ENCODE results near the gene RALB. TPM values are rescaled to one million over a fixed set of nuclear protein-coding genes. Genes with fewer than 3 reads are reported as not detected.

RALB gene
- polyA plus RNA-seq, 1 of the 3 experiments (the other 2 are of a cell fraction) = 37.2 TPM

DNA sequence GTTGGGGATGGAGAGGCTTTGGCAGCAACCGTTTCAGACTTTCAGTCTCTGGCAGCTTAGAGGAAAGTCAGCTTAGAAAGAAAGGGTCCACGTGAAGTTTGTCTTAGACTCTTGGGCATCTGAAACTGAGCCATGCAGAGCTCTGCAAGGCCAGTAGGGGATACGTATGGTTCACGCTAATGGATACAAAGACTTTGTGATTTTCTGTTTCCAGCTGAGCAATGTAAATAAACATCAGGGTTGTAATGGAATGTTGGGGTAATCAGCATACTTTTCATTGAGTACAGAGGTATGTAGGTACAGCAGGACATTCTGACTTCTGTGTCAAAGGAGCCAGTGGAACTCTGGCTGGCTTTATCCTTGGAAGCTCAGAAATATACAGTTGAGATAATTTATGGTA lies 31.0 kb downstream of the RALB start:
- no peak overlapping the region for H2AFZ ChIP-seq (ENCODE audit: low read depth)
- H3K4me3 ChIP-seq (ENCODE audit: low read depth in 2 of 2, low read length in 1 of 2) = no peak overlapping the region
- no peaks in the 10 kb centered on the region for H4K20me1 ChIP-seq (ENCODE audit: insufficient read depth)
- H3K27me3 ChIP-seq (ENCODE audit: insufficient read depth) = no peaks in the 10 kb centered on the region
- no peaks in the 10 kb centered on the region for H3K9me3 ChIP-seq
- no peak for DNase-seq
- no peak overlapping the region for H3K4me2 ChIP-seq
- H3K27ac ChIP-seq (ENCODE audit: low read depth in 2 of 2, low read length in 1 of 2) = no peak overlapping the region
- H3K9me2 ChIP-seq = no peaks in the 10 kb centered on the region
- ChIA-PET POLR2A (no interaction called here), CTCF (interaction anchor here (1.0 to 1.9 kb wide), 5 partner anchors 10 to 173 kb away, joined by 3 to 14 read pairs (median 3); no protein-coding TSS in a partner anchor)
- peaks cover 6 to 15% of the 10 kb centered on the region in 2 experiments for H3K36me3 ChIP-seq (replicated peaks in 1 of 2; ENCODE audit: control insufficient read depth in 1 of 2, insufficient read depth in 2 of 2, low read length in 1 of 2)
- no peak overlapping the region for H3K9ac ChIP-seq
- peaks cover 7% of the 10 kb centered on the region for H3F3A ChIP-seq (replicated peaks; ENCODE audit: insufficient read depth)
- TF ChIP-seq, protein P1, sequence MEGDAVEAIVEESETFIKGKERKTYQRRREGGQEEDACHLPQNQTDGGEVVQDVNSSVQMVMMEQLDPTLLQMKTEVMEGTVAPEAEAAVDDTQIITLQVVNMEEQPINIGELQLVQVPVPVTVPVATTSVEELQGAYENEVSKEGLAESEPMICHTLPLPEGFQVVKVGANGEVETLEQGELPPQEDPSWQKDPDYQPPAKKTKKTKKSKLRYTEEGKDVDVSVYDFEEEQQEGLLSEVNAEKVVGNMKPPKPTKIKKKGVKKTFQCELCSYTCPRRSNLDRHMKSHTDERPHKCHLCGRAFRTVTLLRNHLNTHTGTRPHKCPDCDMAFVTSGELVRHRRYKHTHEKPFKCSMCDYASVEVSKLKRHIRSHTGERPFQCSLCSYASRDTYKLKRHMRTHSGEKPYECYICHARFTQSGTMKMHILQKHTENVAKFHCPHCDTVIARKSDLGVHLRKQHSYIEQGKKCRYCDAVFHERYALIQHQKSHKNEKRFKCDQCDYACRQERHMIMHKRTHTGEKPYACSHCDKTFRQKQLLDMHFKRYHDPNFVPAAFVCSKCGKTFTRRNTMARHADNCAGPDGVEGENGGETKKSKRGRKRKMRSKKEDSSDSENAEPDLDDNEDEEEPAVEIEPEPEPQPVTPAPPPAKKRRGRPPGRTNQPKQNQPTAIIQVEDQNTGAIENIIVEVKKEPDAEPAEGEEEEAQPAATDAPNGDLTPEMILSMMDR (IDR thresholded peaks at IDR 0.05) = peak; percentile 24; the same call in 1 of the 2 replicates
- TF ChIP-seq RAD21 (IDR thresholded peaks at IDR 0.05; ENCODE audit: low read length) = no peak
- 96% methylated on average over 4 of the region's 4 CpGs for WGBS (ENCODE audit: low lambda C conversion rate)
- H3K4me1 ChIP-seq (ENCODE audit: control insufficient read depth in 1 of 2, insufficient read depth in 2 of 2, low read depth in 1 of 2, low read length in 1 of 2) = peaks cover 3 to 4% of the 10 kb centered on the region in 2 experiments; a peak in 2 of 4 replicates
- peaks cover 15% of the 10 kb centered on the region for H3K79me2 ChIP-seq (ENCODE audit: insufficient read depth)

DNA sequence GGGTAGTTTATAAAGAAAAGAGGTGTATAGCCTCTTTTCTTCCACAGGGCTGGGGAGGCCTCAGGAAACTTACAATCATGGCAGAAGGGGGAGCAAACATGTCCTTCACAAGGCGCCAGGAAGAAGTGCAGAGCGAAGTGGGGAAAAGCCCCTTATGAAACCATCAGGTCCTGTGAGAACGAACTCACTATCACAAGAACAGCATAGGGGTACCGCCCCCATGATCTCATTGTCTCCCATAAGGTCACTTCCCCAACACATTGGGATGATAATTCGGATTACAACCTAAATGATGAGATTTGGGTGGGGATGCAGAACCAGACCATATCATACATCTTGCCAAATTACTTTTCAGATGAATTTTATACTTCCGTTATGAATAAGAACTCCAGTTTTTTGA lies 32.4 kb downstream of the RALB start:
- H3K4me2 ChIP-seq = no peak overlapping the region
- no peak overlapping the region for H3K4me3 ChIP-seq (ENCODE audit: low read depth in 2 of 2, low read length in 1 of 2)
- no peaks in the 10 kb centered on the region for H3K9me2 ChIP-seq
- DNase-seq = no peak
- TF ChIP-seq, protein P2, sequence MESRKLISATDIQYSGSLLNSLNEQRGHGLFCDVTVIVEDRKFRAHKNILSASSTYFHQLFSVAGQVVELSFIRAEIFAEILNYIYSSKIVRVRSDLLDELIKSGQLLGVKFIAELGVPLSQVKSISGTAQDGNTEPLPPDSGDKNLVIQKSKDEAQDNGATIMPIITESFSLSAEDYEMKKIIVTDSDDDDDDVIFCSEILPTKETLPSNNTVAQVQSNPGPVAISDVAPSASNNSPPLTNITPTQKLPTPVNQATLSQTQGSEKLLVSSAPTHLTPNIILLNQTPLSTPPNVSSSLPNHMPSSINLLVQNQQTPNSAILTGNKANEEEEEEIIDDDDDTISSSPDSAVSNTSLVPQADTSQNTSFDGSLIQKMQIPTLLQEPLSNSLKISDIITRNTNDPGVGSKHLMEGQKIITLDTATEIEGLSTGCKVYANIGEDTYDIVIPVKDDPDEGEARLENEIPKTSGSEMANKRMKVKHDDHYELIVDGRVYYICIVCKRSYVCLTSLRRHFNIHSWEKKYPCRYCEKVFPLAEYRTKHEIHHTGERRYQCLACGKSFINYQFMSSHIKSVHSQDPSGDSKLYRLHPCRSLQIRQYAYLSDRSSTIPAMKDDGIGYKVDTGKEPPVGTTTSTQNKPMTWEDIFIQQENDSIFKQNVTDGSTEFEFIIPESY (IDR thresholded peaks at IDR 0.05; ENCODE audit: borderline replicate concordance, low read depth) = no peak
- TF ChIP-seq, protein P1 (IDR thresholded peaks at IDR 0.05) = no peak
- no peak for TF ChIP-seq NFIC (IDR thresholded peaks at IDR 0.05; ENCODE audit: borderline replicate concordance)
- TF ChIP-seq, protein P3, sequence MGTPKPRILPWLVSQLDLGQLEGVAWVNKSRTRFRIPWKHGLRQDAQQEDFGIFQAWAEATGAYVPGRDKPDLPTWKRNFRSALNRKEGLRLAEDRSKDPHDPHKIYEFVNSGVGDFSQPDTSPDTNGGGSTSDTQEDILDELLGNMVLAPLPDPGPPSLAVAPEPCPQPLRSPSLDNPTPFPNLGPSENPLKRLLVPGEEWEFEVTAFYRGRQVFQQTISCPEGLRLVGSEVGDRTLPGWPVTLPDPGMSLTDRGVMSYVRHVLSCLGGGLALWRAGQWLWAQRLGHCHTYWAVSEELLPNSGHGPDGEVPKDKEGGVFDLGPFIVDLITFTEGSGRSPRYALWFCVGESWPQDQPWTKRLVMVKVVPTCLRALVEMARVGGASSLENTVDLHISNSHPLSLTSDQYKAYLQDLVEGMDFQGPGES (IDR thresholded peaks at IDR 0.05; ENCODE audit: low read depth, low read length) = no peak
- TF ChIP-seq SIN3A (IDR thresholded peaks at IDR 0.05; ENCODE audit: borderline replicate concordance, low read depth, low read length) = no peak
- no peak for TF ChIP-seq SMC3 (IDR thresholded peaks at IDR 0.05; ENCODE audit: low read depth, low read length)
- no peak for TF ChIP-seq RXRA (IDR thresholded peaks at IDR 0.05; ENCODE audit: borderline replicate concordance, low read depth)
- TF ChIP-seq JUND (IDR thresholded peaks at IDR 0.05) = no peak
- no peak for TF ChIP-seq EP300 (IDR thresholded peaks at IDR 0.05; ENCODE audit: borderline replicate concordance in 1 of 2, low read depth in 1 of 2, low read length in 1 of 2)
- no peak for TF ChIP-seq RFX5 (IDR thresholded peaks at IDR 0.05; ENCODE audit: low read length)
- TF ChIP-seq FOSL2 (IDR thresholded peaks at IDR 0.05; ENCODE audit: borderline replicate concordance, low read depth) = no peak
- no peak for TF ChIP-seq CHD2 (IDR thresholded peaks at IDR 0.05; ENCODE audit: low read length, partially characterized antibody)
- H3K36me3 ChIP-seq (replicated peaks in 1 of 2; ENCODE audit: control insufficient read depth in 1 of 2, insufficient read depth in 2 of 2, low read length in 1 of 2) = peaks cover 2 to 11% of the 10 kb centered on the region in 2 experiments
- H3K27me3 ChIP-seq (ENCODE audit: insufficient read depth) = no peaks in the 10 kb centered on the region
- ChIA-PET CTCF (no interaction called here), POLR2A (no interaction called here)
- H3K27ac ChIP-seq (ENCODE audit: low read depth in 2 of 2, low read length in 1 of 2) = no peak overlapping the region
- 94% methylated on average over 6 of the region's 6 CpGs for WGBS (ENCODE audit: low lambda C conversion rate)
- H4K20me1 ChIP-seq (ENCODE audit: insufficient read depth) = no peaks in the 10 kb centered on the region
- H3K9ac ChIP-seq = no peak overlapping the region
- H3K9me3 ChIP-seq = no peaks in the 10 kb centered on the region
- H2AFZ ChIP-seq (ENCODE audit: low read depth) = no peak overlapping the region
- peaks cover 3 to 4% of the 10 kb centered on the region in 2 experiments; a peak in 2 of 4 replicates for H3K4me1 ChIP-seq (ENCODE audit: control insufficient read depth in 1 of 2, insufficient read depth in 2 of 2, low read depth in 1 of 2, low read length in 1 of 2)
- peaks cover 7% of the 10 kb centered on the region for H3F3A ChIP-seq (replicated peaks; ENCODE audit: insufficient read depth)
- peaks cover 22% of the 10 kb centered on the region for H3K79me2 ChIP-seq (ENCODE audit: insufficient read depth)

All from SK-N-SH (cell line).